OCI-LY1 (cell line): Measurements from ENCODE around the gene HS1BP3.
A peak's percentile ranks its signal among the peaks of the same experiment; 100 is the strongest.

Source experiments
- H2AFZ ChIP-seq: fragments of 200-600 bp; sonication (generic), shearing (Covaris generic); 2 replicates; pipeline ENCODE4 v1.6.0; 2014; ENCODE audit warnings: antibody characterized with exemption, mild to moderate bottlenecking, low read length
- H3F3A ChIP-seq: fragments of 200-600 bp; sonication (generic), shearing (Covaris generic); 2 replicates; pipeline ENCODE4 v1.6.0; 2014; ENCODE audit warnings: mild to moderate bottlenecking, antibody characterized with exemption, low read length, moderate library complexity; ENCODE audit not compliant: insufficient read depth
- H3K27ac ChIP-seq: fragments of 200-600 bp; sonication (generic); 2 replicates; pipeline ENCODE4 v1.5.1; 2014; ENCODE audit warnings: low read length, mixed run types, mild to moderate bottlenecking, low read depth; ENCODE audit not compliant: poor library complexity, severe bottlenecking
- H3K27me3 ChIP-seq: fragments of 200-600 bp; sonication (generic); 2 replicates; pipeline ENCODE4 v1.6.0; 2014; ENCODE audit warnings: antibody characterized with exemption, mild to moderate bottlenecking, low read length, moderate library complexity; ENCODE audit not compliant: insufficient read depth
- H3K36me3 ChIP-seq: fragments of 200-600 bp; sonication (generic); 2 replicates; pipeline ENCODE4 v1.6.1; 2014; ENCODE audit warnings: mild to moderate bottlenecking, antibody characterized with exemption, low read length, moderate library complexity, mixed read lengths; ENCODE audit not compliant: insufficient read depth
- H3K4me1 ChIP-seq: fragments of 200-600 bp; sonication (generic); 2 replicates; pipeline ENCODE4 v1.5.1; 2014; ENCODE audit warnings: mild to moderate bottlenecking, low read length, moderate library complexity; ENCODE audit not compliant: insufficient read depth, severe bottlenecking
- H3K4me2 ChIP-seq: fragments of 200-600 bp; sonication (generic), shearing (Covaris generic); 2 replicates; pipeline ENCODE4 v1.6.1; 2014; ENCODE audit warnings: low read length
- H3K4me3 ChIP-seq: fragments of 200-600 bp; sonication (generic); 2 replicates; pipeline ENCODE4 v1.5.1; 2014; ENCODE audit warnings: low read length, low read depth, mild to moderate bottlenecking, mixed read lengths; ENCODE audit not compliant: poor library complexity, severe bottlenecking
- H3K79me2 ChIP-seq: fragments of 200-600 bp; shearing (Covaris generic); 2 replicates; pipeline ENCODE4 v1.6.1; 2016; ENCODE audit warnings: mixed run types, low read length, mixed read lengths; ENCODE audit not compliant: insufficient read depth
- H3K9ac ChIP-seq: fragments of 200-600 bp; sonication (generic), shearing (Covaris generic); 2 replicates; pipeline ENCODE4 v1.6.1; 2014; ENCODE audit warnings: mild to moderate bottlenecking, low read length, mixed read lengths
- H3K9me2 ChIP-seq: fragments of 200-600 bp; sonication (generic), shearing (Covaris generic); 2 replicates; pipeline ENCODE4 v1.6.1; 2014; ENCODE audit warnings: low read depth, mild to moderate bottlenecking, low read length, mixed read lengths
- H3K9me3 ChIP-seq: fragments of 200-600 bp; shearing (Covaris generic); 2 replicates; pipeline ENCODE4 v1.6.1; 2014; ENCODE audit warnings: low read length, mixed read lengths
- H4K20me1 ChIP-seq: fragments of 200-600 bp; sonication (generic), shearing (Covaris generic); 2 replicates; pipeline ENCODE4 v1.6.0; 2016; ENCODE audit warnings: mild to moderate bottlenecking, low read length; ENCODE audit not compliant: insufficient read depth
- EZH2 ChIP-seq: fragments of 200-600 bp; sonication (generic), shearing (Covaris generic); IDR thresholded peaks from 2 replicates; pipeline ENCODE4 v1.8.0; 2017; ENCODE audit warnings: borderline replicate concordance, mixed run types, mild to moderate bottlenecking, antibody characterized with exemption, low read length, moderate library complexity, mixed read lengths
- TF ChIP-seq, protein P1 (sequence below): fragments of 200-600 bp; sonication (generic), shearing (Covaris generic); IDR thresholded peaks from 2 replicates; pipeline ENCODE4 v1.5.1; 2017; ENCODE audit warnings: mild to moderate bottlenecking, antibody characterized with exemption, low read length, moderate library complexity, mixed read lengths

Gene HS1BP3

DNA sequence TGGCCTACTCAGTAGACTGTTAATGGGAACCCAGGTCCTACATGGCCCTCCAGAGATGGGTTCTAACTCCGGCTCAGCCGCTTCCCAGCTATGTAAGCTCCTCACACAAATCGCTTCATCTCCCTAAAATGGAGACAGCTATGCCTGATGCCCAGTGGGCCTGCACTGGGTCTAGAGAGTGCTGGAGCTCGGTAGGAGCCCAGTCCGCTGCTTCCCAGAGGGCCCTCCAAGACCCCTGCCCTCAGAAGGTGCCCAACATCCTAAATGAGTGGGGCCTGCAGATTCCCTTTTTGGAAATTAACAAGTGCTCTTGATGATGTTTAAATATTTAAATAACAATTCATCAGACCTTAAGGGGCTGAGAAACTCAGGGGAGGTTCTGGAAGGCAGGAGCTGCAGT, 47.1 kb downstream of the HS1BP3 start:
- no peaks in the 10 kb centered on the region for H3K36me3 ChIP-seq
- H2AFZ ChIP-seq = no peak overlapping the region
- peaks cover 6% of the 10 kb centered on the region; the same call in 1 of the 2 replicates for H3K27me3 ChIP-seq
- no peak for TF ChIP-seq EZH2
- TF ChIP-seq, protein P1, sequence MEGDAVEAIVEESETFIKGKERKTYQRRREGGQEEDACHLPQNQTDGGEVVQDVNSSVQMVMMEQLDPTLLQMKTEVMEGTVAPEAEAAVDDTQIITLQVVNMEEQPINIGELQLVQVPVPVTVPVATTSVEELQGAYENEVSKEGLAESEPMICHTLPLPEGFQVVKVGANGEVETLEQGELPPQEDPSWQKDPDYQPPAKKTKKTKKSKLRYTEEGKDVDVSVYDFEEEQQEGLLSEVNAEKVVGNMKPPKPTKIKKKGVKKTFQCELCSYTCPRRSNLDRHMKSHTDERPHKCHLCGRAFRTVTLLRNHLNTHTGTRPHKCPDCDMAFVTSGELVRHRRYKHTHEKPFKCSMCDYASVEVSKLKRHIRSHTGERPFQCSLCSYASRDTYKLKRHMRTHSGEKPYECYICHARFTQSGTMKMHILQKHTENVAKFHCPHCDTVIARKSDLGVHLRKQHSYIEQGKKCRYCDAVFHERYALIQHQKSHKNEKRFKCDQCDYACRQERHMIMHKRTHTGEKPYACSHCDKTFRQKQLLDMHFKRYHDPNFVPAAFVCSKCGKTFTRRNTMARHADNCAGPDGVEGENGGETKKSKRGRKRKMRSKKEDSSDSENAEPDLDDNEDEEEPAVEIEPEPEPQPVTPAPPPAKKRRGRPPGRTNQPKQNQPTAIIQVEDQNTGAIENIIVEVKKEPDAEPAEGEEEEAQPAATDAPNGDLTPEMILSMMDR = no peak
- H3K9ac ChIP-seq = no peak overlapping the region
- H3K27ac ChIP-seq = no peak overlapping the region
- no peaks in the 10 kb centered on the region for H4K20me1 ChIP-seq
- H3K79me2 ChIP-seq = no peaks in the 10 kb centered on the region
- no peaks in the 10 kb centered on the region for H3K9me2 ChIP-seq
- H3K9me3 ChIP-seq = 0 out of 2 replicates have a peak, but pooled peaks cover 3% of the 10 kb centered on the region
- no peak overlapping the region for H3K4me3 ChIP-seq
- no peaks in the 10 kb centered on the region for H3F3A ChIP-seq
- H3K4me2 ChIP-seq = no peak overlapping the region
- no peaks in the 10 kb centered on the region for H3K4me1 ChIP-seq

- Histone ChIP-seq H3K9me3 (0 out of 2 replicates have a peak, but pooled peaks cover 3% of the 10 kb centered on the region), H4K20me1 (no peaks in the 10 kb centered on the region), H2AFZ (no peak overlapping the region), H3K9ac (no peak overlapping the region), H3K4me1 (no peaks in the 10 kb centered on the region), H3K27ac (no peak overlapping the region), H3K27me3 (peaks cover 6% of the 10 kb centered on the region; the same call in 1 of the 2 replicates), H3K9me2 (no peaks in the 10 kb centered on the region), H3K36me3 (no peaks in the 10 kb centered on the region), H3K79me2 (no peaks in the 10 kb centered on the region), H3K4me3 (no peak overlapping the region), H3K4me2 (no peak overlapping the region), H3F3A (no peaks in the 10 kb centered on the region)
- TF ChIP-seq, protein P1 = no peak
- TF ChIP-seq EZH2 = no peak
These were observed 48.1 kb downstream of the HS1BP3 start for GRCh38 chr2:20602803-20603202.

- no peak overlapping the region for H3K4me2 ChIP-seq
- H3K27me3 ChIP-seq = no peaks in the 10 kb centered on the region
- no peaks in the 10 kb centered on the region for H3K9me3 ChIP-seq
- H3F3A ChIP-seq = no peaks in the 10 kb centered on the region
- no peak overlapping the region for H2AFZ ChIP-seq
- no peak overlapping the region for H3K4me3 ChIP-seq
- H3K36me3 ChIP-seq = no peaks in the 10 kb centered on the region
- no peak overlapping the region for H3K9ac ChIP-seq
- no peaks in the 10 kb centered on the region for H3K9me2 ChIP-seq
- TF ChIP-seq, protein P1 = peak; percentile 25
- TF ChIP-seq EZH2 = no peak
- no peaks in the 10 kb centered on the region for H3K4me1 ChIP-seq
- no peaks in the 10 kb centered on the region for H3K79me2 ChIP-seq
- H4K20me1 ChIP-seq = no peaks in the 10 kb centered on the region
- H3K27ac ChIP-seq = no peak overlapping the region
These were observed 50.1 kb downstream of the HS1BP3 start for GRCh38 chr2:20600756-20601325.
